ENCODE measurements around the gene AIG1. TPM values are rescaled to one million over a fixed set of nuclear protein-coding genes. Genes with fewer than 3 reads are reported as not detected.
A peak's percentile ranks its signal among the peaks of the same experiment; 100 is the strongest.

AIG1 gene
- polyA plus RNA-seq, 1 experiment = 65.1 TPM

DNA sequence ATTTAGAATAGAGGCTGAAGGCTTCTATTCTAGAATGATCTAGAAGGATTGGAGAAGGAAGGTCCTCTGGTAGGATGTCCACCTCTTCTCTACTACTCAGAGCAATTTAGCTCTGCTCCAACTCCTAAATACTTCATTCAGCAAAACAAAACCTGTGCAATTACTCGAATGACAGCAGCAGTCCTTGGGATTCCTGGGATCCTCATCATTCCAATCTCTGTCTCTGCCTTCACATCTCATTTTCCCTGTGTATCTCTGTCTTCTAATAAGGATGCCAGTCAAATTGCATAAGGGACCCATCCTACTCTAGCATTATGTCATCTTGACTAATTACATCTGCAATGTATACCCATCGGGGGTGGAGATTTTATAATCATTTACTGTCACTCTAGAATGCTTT lies 5.5 kb upstream of the AIG1 start:
- TF ChIP-seq, protein P1, sequence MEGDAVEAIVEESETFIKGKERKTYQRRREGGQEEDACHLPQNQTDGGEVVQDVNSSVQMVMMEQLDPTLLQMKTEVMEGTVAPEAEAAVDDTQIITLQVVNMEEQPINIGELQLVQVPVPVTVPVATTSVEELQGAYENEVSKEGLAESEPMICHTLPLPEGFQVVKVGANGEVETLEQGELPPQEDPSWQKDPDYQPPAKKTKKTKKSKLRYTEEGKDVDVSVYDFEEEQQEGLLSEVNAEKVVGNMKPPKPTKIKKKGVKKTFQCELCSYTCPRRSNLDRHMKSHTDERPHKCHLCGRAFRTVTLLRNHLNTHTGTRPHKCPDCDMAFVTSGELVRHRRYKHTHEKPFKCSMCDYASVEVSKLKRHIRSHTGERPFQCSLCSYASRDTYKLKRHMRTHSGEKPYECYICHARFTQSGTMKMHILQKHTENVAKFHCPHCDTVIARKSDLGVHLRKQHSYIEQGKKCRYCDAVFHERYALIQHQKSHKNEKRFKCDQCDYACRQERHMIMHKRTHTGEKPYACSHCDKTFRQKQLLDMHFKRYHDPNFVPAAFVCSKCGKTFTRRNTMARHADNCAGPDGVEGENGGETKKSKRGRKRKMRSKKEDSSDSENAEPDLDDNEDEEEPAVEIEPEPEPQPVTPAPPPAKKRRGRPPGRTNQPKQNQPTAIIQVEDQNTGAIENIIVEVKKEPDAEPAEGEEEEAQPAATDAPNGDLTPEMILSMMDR (IDR thresholded peaks at IDR 0.05; ENCODE audit: low read depth, low read length) = no peak
- no peaks in the 10 kb centered on the region for H3K9me3 ChIP-seq (ENCODE audit: control insufficient read depth, insufficient read depth, low read length)
- CTCF ChIA-PET = no interaction called here
- H3K27ac ChIP-seq (ENCODE audit: low read depth, low read length) = no peak overlapping the region
- no peak overlapping the region for H3K4me3 ChIP-seq (ENCODE audit: low read depth, low read length)
- DNase-seq (ENCODE audit: low read depth, low spot score) = no peak
- H3K27me3 ChIP-seq (ENCODE audit: control insufficient read depth, insufficient read depth, low read length) = no peaks in the 10 kb centered on the region
- POLR2A ChIA-PET = no interaction called here

DNA sequence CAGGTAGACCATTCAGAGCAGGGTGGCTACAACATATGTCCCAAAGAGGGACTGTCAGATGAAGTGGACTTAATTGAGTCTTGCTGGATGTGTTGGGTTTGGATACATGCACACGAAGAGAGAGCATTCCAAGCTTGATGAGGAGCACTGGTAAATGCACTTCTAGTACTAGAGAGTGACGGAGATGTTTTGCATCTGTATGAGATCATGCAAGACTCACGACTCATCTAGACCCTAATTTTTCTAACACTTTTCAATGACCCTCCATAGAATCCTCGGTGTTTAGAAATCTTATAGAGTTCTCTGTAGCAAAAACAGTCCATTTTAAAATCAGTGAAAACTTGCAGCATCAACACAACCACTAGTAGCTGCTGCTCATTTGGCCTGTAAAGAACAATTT lies 4.8 kb upstream of the AIG1 start:
- Histone ChIP-seq H3K27me3 (ENCODE audit: control insufficient read depth, insufficient read depth, low read length) (no peaks in the 10 kb centered on the region), H3K4me3 (ENCODE audit: low read depth, low read length) (no peak overlapping the region), H3K9me3 (ENCODE audit: control insufficient read depth, insufficient read depth, low read length) (no peaks in the 10 kb centered on the region), H3K27ac (ENCODE audit: low read depth, low read length) (no peak overlapping the region)
- no peak for DNase-seq (ENCODE audit: low read depth, low spot score)
- TF ChIP-seq, protein P1 (IDR thresholded peaks at IDR 0.05; ENCODE audit: low read depth, low read length) = no peak
- ChIA-PET CTCF (no interaction called here), POLR2A (no interaction called here)

DNA sequence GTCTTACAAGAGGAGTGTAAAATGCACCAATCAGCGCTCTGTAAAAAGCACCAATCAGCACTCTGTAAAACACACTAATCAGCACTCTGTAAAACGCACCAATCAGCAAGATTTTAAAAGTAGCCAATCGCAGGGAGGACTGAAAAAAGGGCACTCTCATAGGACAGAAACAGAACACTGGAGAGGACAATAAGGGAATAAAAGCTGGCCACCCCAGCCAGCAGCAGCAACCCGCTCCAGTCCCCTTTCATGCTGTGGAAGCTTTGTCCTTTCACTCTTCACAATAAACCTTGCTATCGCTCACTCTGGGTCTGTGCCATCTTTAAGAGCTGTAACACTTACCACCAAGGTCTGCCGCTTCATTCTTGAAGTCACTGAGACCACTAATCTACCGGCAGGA lies 1.7 kb upstream of the AIG1 start:
- Histone ChIP-seq H3K9me3 (ENCODE audit: control insufficient read depth, insufficient read depth, low read length) (no peaks in the 10 kb centered on the region), H3K27me3 (ENCODE audit: control insufficient read depth, insufficient read depth, low read length) (no peaks in the 10 kb centered on the region), H3K4me3 (ENCODE audit: low read depth, low read length) (no peak overlapping the region), H3K27ac (ENCODE audit: low read depth, low read length) (peak overlapping the region; percentile 42)
- ChIA-PET CTCF (no interaction called here), POLR2A (no interaction called here)
- TF ChIP-seq, protein P1 (IDR thresholded peaks at IDR 0.05; ENCODE audit: low read depth, low read length) = no peak
- no peak for DNase-seq (ENCODE audit: low read depth, low spot score)

DNA sequence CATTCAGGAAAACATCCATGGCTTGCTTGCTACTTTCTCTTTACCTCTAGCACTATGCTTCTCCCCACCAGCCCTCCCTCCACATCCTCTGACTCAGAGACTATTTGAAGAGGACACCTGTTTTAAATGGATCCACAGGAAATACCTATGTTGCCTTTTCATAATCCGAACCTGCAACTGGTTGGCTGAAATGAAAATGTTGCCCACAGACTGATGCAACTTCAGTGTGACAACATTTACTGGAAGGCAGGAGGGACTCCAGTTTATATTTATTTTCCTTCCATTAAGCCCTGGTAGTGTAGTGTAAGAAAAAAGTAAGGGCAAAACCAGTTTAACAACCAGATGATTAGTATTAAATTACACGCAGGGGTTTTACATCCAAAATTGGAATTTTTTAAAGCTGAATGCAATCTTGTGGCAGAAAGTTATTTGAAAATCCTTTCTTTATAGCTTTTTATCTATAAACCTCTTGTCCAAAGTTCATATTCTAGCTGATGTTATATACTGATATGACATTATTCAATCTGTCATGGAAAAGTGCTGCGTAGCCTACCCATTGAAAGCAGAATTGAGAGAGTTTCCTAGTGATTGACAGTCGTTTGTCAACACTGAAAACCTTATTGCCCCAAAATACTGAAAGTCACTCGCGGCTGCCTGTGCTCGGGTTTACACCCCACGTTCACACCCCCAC lies 881 bp upstream of the AIG1 start:
- TF ChIP-seq, protein P1 (IDR thresholded peaks at IDR 0.05; ENCODE audit: low read depth, low read length) = no peak
- Histone ChIP-seq H3K4me3 (ENCODE audit: low read depth, low read length) (peak overlapping the region; percentile 81), H3K27ac (ENCODE audit: low read depth, low read length) (peak overlapping the region; percentile 91), H3K27me3 (ENCODE audit: control insufficient read depth, insufficient read depth, low read length) (no peaks in the 10 kb centered on the region), H3K9me3 (ENCODE audit: control insufficient read depth, insufficient read depth, low read length) (no peaks in the 10 kb centered on the region)
- DNase-seq (ENCODE audit: low read depth, low spot score) = peak; percentile 51
- ChIA-PET POLR2A (no interaction called here), CTCF (no interaction called here)

DNA sequence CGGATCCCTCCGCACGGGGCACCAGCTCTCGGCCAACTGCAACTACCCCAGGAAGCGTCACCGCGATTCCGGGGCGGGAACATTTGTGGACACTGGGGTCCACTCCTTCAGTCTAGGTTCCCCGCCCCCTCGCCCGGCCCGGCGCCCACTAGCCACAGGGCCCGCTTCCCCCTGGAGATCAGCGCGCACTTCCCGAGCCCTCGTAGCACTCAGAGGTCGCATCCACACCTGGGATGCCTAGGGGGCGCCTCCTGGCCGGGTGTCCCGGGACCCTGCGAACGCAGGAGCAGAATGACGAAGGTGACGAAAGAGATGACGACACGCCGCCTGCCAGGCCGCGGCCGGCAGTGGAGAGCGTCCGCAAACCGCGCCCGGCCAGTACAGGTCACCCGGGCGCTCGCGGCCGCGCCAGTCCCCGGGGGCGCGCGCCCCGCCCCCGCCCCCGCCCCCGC lies 309 bp upstream of the AIG1 start:
- ChIA-PET POLR2A (no interaction called here), CTCF (no interaction called here)
- Histone ChIP-seq H3K4me3 (ENCODE audit: low read depth, low read length) (peak overlapping the region; percentile 81), H3K27ac (ENCODE audit: low read depth, low read length) (peak overlapping the region; percentile 91), H3K27me3 (ENCODE audit: control insufficient read depth, insufficient read depth, low read length) (no peaks in the 10 kb centered on the region), H3K9me3 (ENCODE audit: control insufficient read depth, insufficient read depth, low read length) (no peaks in the 10 kb centered on the region)
- TF ChIP-seq, protein P1 (IDR thresholded peaks at IDR 0.05; ENCODE audit: low read depth, low read length) = peak; percentile 10; the same call in 1 of the 2 replicates
- DNase-seq (ENCODE audit: low read depth, low spot score) = peak; percentile 42

Measured in AG04450 (cell line).